AG04450 (cell line): ENCODE results near the gene SELPLG. TPM values are rescaled to one million over a fixed set of nuclear protein-coding genes. Genes with fewer than 3 reads are reported as not detected.
"Not testable (repeated sequence)": the region's sequence is repeated elsewhere in the genome, so short reads cannot be mapped to it uniquely, and the experiment has no call there.

Source experiments
- CTCF ChIA-PET: fragments of 300-600, 350-600 bp; formaldehyde crosslinking; extraction: SDS; loops from one replicate; lab custom pipeline; 2022; ENCODE audit warnings: antibody characterized with exemption, inconsistent platforms; lab: Charles Lee
- POLR2A ChIA-PET: fragments of 350-600 bp; formaldehyde crosslinking; extraction: SDS; loops from one replicate; lab custom pipeline; 2021; ENCODE audit warnings: antibody characterized with exemption, inconsistent platforms; lab: Yijun Ruan, JAX
- DNase-seq: peaks from one replicate; pipeline ENCODE4 v3.0.0-alpha.2; 2011; ENCODE audit warnings: low read depth, low spot score
- H3K27ac ChIP-seq: one replicate; pipeline ENCODE4 v1.5.1; 2012; ENCODE audit warnings: low read depth, low read length, control low read depth
- H3K27me3 ChIP-seq: one replicate; pipeline ENCODE4 v1.6.0; 2012; ENCODE audit warnings: low read length; ENCODE audit not compliant: control insufficient read depth, insufficient read depth
- H3K4me3 ChIP-seq: 2 replicates; pipeline ENCODE4 v1.5.1; 2011; ENCODE audit warnings: mild to moderate bottlenecking, low read depth, low read length, control low read depth
- H3K9me3 ChIP-seq: 2 replicates; pipeline ENCODE4 v1.5.1; 2012; ENCODE audit warnings: low read length; ENCODE audit not compliant: control insufficient read depth, insufficient read depth
- polyA plus RNA-seq: library from polyadenylated mRNA; depleted of rRNA; stranded (reverse); fragments of >200 nt; gene quantifications from 2 replicates; pipeline ENCODE4 v1.2.3, GENCODE V29; 2011
- TF ChIP-seq, protein P1 (sequence below): IDR thresholded peaks from 2 replicates; pipeline ENCODE4 v1.5.1; 2011; ENCODE audit warnings: low read depth, low read length, control low read depth, inconsistent platforms

Gene SELPLG
- polyA plus RNA-seq, 1 experiment = 6.1 TPM

DNA sequence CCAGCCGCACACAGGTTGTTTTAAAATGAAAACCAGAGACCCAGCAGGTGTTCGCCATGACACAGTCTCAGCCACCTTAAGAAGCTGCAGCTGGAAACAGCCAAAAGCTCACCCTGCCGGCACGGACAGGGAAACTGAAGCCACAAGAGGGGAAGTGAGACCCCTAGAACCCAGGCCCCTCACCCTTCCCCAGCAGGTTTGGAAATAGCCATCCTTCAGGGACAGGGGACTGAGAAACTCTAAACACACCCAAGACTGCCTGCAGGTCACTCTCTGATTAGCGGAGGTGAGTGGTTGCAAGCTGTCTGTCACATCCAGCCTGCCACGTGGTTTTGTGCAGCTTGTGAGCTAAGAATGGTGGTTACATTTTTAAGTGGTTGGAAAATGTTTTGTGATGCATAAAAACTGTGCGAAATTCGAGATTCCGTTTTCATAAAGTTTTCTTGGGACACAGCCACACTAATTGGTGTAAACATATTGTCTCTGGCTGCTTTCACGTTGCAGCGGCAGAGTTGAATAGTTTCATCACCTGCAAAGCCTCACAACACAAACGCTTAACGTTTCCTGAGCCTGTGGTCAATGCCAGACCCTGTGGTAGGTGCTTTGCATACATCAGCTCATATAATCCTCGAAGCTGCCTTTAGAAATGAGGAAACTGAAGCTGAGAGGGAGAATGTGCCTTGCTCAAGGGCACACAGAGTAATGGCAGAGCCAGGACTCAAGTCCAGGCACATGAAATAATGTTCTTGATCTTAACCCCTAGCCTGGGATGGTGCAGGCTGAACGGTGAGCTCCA, 1.7 kb upstream of the SELPLG start:
- TF ChIP-seq, protein P1, sequence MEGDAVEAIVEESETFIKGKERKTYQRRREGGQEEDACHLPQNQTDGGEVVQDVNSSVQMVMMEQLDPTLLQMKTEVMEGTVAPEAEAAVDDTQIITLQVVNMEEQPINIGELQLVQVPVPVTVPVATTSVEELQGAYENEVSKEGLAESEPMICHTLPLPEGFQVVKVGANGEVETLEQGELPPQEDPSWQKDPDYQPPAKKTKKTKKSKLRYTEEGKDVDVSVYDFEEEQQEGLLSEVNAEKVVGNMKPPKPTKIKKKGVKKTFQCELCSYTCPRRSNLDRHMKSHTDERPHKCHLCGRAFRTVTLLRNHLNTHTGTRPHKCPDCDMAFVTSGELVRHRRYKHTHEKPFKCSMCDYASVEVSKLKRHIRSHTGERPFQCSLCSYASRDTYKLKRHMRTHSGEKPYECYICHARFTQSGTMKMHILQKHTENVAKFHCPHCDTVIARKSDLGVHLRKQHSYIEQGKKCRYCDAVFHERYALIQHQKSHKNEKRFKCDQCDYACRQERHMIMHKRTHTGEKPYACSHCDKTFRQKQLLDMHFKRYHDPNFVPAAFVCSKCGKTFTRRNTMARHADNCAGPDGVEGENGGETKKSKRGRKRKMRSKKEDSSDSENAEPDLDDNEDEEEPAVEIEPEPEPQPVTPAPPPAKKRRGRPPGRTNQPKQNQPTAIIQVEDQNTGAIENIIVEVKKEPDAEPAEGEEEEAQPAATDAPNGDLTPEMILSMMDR = no peak
- Histone ChIP-seq H3K27me3 (no peaks in the 10 kb centered on the region), H3K27ac (no peak overlapping the region), H3K9me3 (no peaks in the 10 kb centered on the region), H3K4me3 (no peak overlapping the region)
- no peak for DNase-seq
- ChIA-PET POLR2A (no interaction called here), CTCF (interaction anchor here (0.7 to 1.4 kb wide), 7 partner anchors 9 to 315 kb away, joined by 3 to 7 read pairs (median 4); no protein-coding TSS in a partner anchor)

DNA sequence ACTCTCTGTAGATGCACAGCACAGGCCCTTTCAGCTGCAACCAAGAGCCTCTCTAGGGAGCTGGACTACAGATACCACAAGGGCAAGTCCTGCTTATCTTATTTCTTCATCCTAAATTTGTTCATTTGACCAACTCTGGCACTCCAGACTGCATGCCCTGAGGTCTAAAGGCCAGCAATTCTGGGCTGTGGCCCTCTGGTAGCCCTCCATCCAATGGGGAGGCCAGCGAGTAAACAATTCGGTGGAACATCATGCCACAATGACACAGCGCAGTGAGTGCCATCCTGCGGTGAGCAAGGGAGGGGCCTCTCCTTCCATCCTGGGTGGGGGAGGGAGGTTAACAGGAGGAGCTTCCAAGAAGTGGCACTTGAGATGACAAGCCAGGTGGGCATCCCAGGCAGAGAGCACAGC, 652 bp upstream of the SELPLG start:
- DNase-seq = no peak
- ChIA-PET CTCF (interaction anchor here (0.9 kb wide), 1 partner anchor 64 kb away, joined by 3 read pairs; no protein-coding TSS in a partner anchor), POLR2A (no interaction called here)
- Histone ChIP-seq H3K4me3 (no peak overlapping the region), H3K27ac (no peak overlapping the region), H3K27me3 (no peaks in the 10 kb centered on the region), H3K9me3 (no peaks in the 10 kb centered on the region)
- TF ChIP-seq, protein P1 = no peak

DNA sequence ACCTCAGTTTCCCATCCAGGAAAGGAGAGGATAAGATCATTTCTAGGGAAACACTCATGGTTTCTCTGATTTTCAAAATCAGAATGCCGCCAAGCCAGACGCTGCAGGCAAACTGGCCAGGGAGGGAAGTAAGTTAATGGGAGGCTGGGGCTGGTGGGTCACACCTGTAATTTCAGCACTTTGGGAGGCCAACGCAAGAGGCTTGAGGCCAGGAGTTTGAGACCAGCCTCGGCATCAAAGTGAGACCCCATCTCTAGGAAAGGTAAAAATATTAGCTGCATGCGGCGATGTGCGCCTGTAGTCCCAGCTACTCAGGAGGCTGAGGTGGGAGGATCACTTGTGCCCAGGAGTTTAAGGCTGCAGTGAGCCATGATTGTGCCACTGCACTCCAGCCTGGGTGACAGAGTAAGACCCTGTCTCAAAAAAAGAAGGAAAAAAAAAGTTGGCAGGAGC, 587 bp downstream of the SELPLG start:
- CTCF ChIA-PET = interaction anchor here (1.2 kb wide), 1 partner anchor 15 kb away, joined by 6 read pairs; no protein-coding TSS in a partner anchor
- H3K4me3 ChIP-seq = no peak overlapping the region
- no peak for DNase-seq
- H3K27me3 ChIP-seq = no peaks in the 10 kb centered on the region
- H3K9me3 ChIP-seq = no peaks in the 10 kb centered on the region
- no peak overlapping the region for H3K27ac ChIP-seq
- TF ChIP-seq, protein P1 = no peak
- POLR2A ChIA-PET = no interaction called here

DNA sequence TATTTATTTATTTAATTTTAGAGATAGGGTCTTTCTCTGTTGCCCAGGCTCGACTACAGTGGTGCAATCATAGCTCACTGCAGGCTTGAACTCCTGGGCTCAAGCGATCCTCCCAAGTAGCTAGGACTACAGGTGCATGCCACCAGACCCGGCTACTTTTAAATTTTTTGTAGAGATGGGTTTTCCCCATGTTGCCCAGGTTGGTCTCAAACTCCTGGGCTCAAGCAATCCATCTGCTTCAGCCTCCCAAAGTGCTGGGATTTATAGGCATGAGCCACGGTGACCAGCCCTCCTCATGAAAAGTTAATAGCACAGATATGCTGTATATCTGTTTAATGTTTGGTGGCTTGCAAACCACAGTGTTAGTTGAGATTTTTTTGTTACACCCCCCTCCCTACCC, 2.4 kb downstream of the SELPLG start:
- POLR2A ChIA-PET, DNase-seq, H3K9me3 ChIP-seq, H3K4me3 ChIP-seq, H3K27me3 ChIP-seq: not testable (repeated sequence)
- CTCF ChIA-PET = interaction anchor here (1.0 to 5.2 kb wide), 3 partner anchors 13 to 67 kb away, joined by 4 to 44 read pairs (median 6); no protein-coding TSS in a partner anchor
- peak overlapping the region; percentile 91 for H3K27ac ChIP-seq

DNA sequence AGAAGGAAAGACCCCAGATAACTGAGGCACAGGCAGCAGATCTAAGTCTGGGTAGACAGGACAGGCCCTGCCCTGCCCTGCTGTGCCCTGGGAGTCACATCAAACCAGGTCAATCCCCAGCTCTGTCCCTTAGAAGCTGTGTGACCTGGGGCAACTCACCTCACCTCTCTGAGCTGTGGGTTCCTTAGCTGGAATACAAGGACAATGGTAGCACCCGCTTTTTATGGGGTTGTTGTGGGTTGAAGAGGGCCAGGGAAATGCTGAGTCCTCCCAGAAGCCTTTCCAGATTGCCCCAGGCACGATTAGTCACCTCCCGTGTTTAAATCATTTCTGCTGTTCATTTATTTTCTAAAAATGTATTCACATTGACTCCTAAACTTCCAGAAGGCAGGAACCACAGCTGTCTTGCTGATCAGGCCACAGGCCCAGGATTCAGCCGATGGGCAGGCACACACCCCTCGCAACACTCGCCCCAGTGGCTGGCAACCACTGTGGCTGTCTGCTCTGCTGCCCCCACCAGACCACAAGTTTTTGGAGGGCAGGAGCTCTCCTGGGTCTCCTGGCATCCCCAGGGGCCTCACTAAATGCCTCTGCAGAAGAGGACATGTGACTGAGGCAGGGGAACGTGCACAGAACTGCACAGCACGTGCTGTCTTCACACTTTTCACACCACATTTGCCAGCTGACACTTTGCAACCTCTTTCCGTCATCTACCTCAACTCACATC, 3.0 kb downstream of the SELPLG start:
- CTCF ChIA-PET = interaction anchor here (0.9 to 5.2 kb wide), 4 partner anchors 12 to 173 kb away, joined by 4 to 44 read pairs (median 6); no protein-coding TSS in a partner anchor
- no peak overlapping the region for H3K4me3 ChIP-seq
- DNase-seq = no peak
- H3K27me3 ChIP-seq = no peaks in the 10 kb centered on the region
- POLR2A ChIA-PET = interaction anchor here (0.5 to 0.8 kb wide), 3 partner anchors 174 to 627 kb away, joined by 3 to 6 read pairs (median 3); no protein-coding TSS in a partner anchor
- TF ChIP-seq, protein P1 = no peak
- no peaks in the 10 kb centered on the region for H3K9me3 ChIP-seq
- peak overlapping the region; percentile 91 for H3K27ac ChIP-seq
